H1 (cell line): Measurements from ENCODE around the gene ARHGAP12. TPM values are rescaled to one million over a fixed set of nuclear protein-coding genes. Genes with fewer than 3 reads are reported as not detected.

ENCODE experiments used
- CTCF ChIA-PET: fragments of 300-600 bp; sonication (Branson Sonifier 250); formaldehyde crosslinking; loops from one replicate; lab custom pipeline; 2021; ENCODE audit not compliant: partially characterized antibody; lab: Charles Lee
- POLR2A ChIA-PET: fragments of 300-600 bp; sonication (Branson Sonifier 250); formaldehyde crosslinking; loops from one replicate; lab custom pipeline; 2021; ENCODE audit warnings: inconsistent platforms; ENCODE audit not compliant: partially characterized antibody; lab: Charles Lee
- DNase-seq, 2 experiments: peaks; one replicate each; pipeline versions ENCODE4 v3.0.0 to v3.0.0-alpha.2; 2010 to 2022; ENCODE audit warnings: low spot score in 2 of 2, low read depth in 1 of 2, mixed read lengths in 1 of 2
- FAIRE-seq: peaks from 2 replicates; lab custom pipeline; 2011; peaks lifted over from hg19 to GRCh38; lab: Jason Lieb, UNC
- H2AFZ ChIP-seq: 2 replicates; pipeline ENCODE4 v1.8.1; 2012; ENCODE audit warnings: low read length, inconsistent platforms
- H2AK5ac ChIP-seq: 2 replicates; pipeline ENCODE4 v1.6.1; 2013; ENCODE audit warnings: low read depth, low read length
- H2BK120ac ChIP-seq: replicated peaks from 2 replicates; pipeline ENCODE3; 2013; ENCODE audit warnings: low read depth, low read length, inconsistent platforms
- H2BK12ac ChIP-seq: 2 replicates; pipeline ENCODE4 v1.6.1; 2013; ENCODE audit warnings: low read depth, low read length
- H2BK15ac ChIP-seq: 2 replicates; pipeline ENCODE4 v1.6.1; 2013; ENCODE audit warnings: low read length
- H2BK20ac ChIP-seq: 2 replicates; pipeline ENCODE4 v1.6.1; 2013; ENCODE audit warnings: low read length
- H2BK5ac ChIP-seq: 2 replicates; pipeline ENCODE4 v1.6.1; 2013; ENCODE audit warnings: low read depth, low read length
- H3K14ac ChIP-seq: 2 replicates; pipeline ENCODE4 v1.6.1; 2013; ENCODE audit warnings: inconsistent platforms; ENCODE audit not compliant: insufficient read length
- H3K18ac ChIP-seq: 2 replicates; pipeline ENCODE4 v1.6.1; 2013; ENCODE audit warnings: low read length; ENCODE audit errors: extremely low read depth
- H3K23ac ChIP-seq: 2 replicates; pipeline ENCODE4 v1.6.1; 2013; ENCODE audit warnings: inconsistent platforms; ENCODE audit not compliant: insufficient read length
- H3K23me2 ChIP-seq: 2 replicates; pipeline ENCODE4 v1.6.1; 2013; ENCODE audit warnings: low read depth, low read length
- H3K27ac ChIP-seq: 2 replicates; pipeline ENCODE4 v1.6.1; 2011; ENCODE audit warnings: low read depth, low read length, inconsistent platforms
- H3K27me3 ChIP-seq, 4 experiments: replicated peaks in 1 of 4; 1 replicate in 1 of 4; 2 replicates in 3 of 4; pipeline versions ENCODE4 v1.6.1 to v1.8.1; 2011 to 2013; ENCODE audit warnings: low read length in 3 of 4, mild to moderate bottlenecking in 3 of 4, inconsistent platforms in 2 of 4, mixed read lengths in 2 of 4, moderate library complexity in 1 of 4; ENCODE audit not compliant: control insufficient read depth in 3 of 4, insufficient read depth in 3 of 4; ENCODE audit errors: extremely low read depth in 1 of 4
- H3K36me3 ChIP-seq, 4 experiments: 2 replicates each; pipeline versions ENCODE4 v1.6.1 to v1.8.1; 2011 to 2013; ENCODE audit warnings: mild to moderate bottlenecking in 4 of 4, low read length in 3 of 4, moderate library complexity in 2 of 4, control low read depth in 1 of 4, inconsistent platforms in 1 of 4; ENCODE audit not compliant: insufficient read depth in 4 of 4, control insufficient read depth in 2 of 4
- H3K4ac ChIP-seq: replicated peaks from 2 replicates; pipeline ENCODE3; 2013; ENCODE audit warnings: low read length, low read depth, mixed read lengths, inconsistent platforms; ENCODE audit not compliant: insufficient read length
- H3K4me1 ChIP-seq, 4 experiments: replicated peaks in 1 of 4; 1 replicate in 1 of 4; 2 replicates in 3 of 4; pipeline versions ENCODE4 v1.6.1 to v1.8.1; 2011 to 2013; ENCODE audit warnings: low read length in 3 of 4, inconsistent platforms in 2 of 4, mixed read lengths in 1 of 4; ENCODE audit not compliant: insufficient read depth in 4 of 4, control insufficient read depth in 3 of 4
- H3K4me2 ChIP-seq, 2 experiments: 2 replicates each; pipeline versions ENCODE4 v1.6.1 to v1.8.1; 2011 to 2013; ENCODE audit warnings: low read depth in 2 of 2, low read length in 2 of 2, control low read depth in 1 of 2, inconsistent platforms in 1 of 2, mild to moderate bottlenecking in 1 of 2; ENCODE audit not compliant: insufficient read depth in 1 of 2
- H3K4me3 ChIP-seq, 4 experiments: fragments of 200-600, 300-600 bp in 1 of 4; sonication (generic), shearing (Covaris generic), sonication (Bioruptor Twin) in 1 of 4; 2 replicates each; pipeline versions ENCODE4 v1.5.1 to v1.8.1; 2011 to 2016; ENCODE audit warnings: low read length in 4 of 4, low read depth in 3 of 4, control low read depth in 2 of 4, inconsistent platforms in 2 of 4, mild to moderate bottlenecking in 2 of 4, mixed read lengths in 1 of 4, moderate library complexity in 1 of 4; ENCODE audit not compliant: insufficient read depth in 2 of 4; ENCODE audit errors: extremely low read depth in 1 of 4
- H3K56ac ChIP-seq: replicated peaks from 2 replicates; pipeline ENCODE3; 2013; ENCODE audit warnings: low read depth, mild to moderate bottlenecking, mixed read lengths, low read length, inconsistent platforms; ENCODE audit not compliant: insufficient read length
- H3K79me1 ChIP-seq: 2 replicates; pipeline ENCODE4 v1.6.1; 2013; ENCODE audit warnings: low read depth, low read length, control low read depth
- H3K79me2 ChIP-seq, 2 experiments: 2 replicates each; pipeline versions ENCODE4 v1.6.1 to v1.8.1; 2012 to 2013; ENCODE audit warnings: low read length in 2 of 2, mild to moderate bottlenecking in 2 of 2, inconsistent platforms in 1 of 2; ENCODE audit not compliant: insufficient read depth in 2 of 2, control insufficient read depth in 1 of 2
- H3K9ac ChIP-seq, 4 experiments: replicated peaks in 1 of 4; 1 replicate in 1 of 4; 2 replicates in 3 of 4; pipeline versions ENCODE4 v1.6.1 to v1.8.1; 2011 to 2013; ENCODE audit warnings: low read depth in 3 of 4, low read length in 3 of 4, control low read depth in 2 of 4, mild to moderate bottlenecking in 2 of 4, moderate library complexity in 2 of 4, inconsistent platforms in 1 of 4; ENCODE audit errors: extremely low read depth in 1 of 4
- H3K9me3 ChIP-seq, 2 experiments: 2 replicates each; pipeline versions ENCODE4 v1.6.1 to v1.8.1; 2012 to 2013; ENCODE audit warnings: mild to moderate bottlenecking in 2 of 2, moderate library complexity in 2 of 2, control low read depth in 1 of 2, inconsistent platforms in 1 of 2, low read depth in 1 of 2, low read length in 1 of 2, mixed read lengths in 1 of 2; ENCODE audit not compliant: insufficient read depth in 2 of 2
- H4K20me1 ChIP-seq, 2 experiments: replicated peaks in 1 of 2; 2 replicates each; pipeline versions ENCODE3 to v1.8.1; 2011 to 2013; ENCODE audit warnings: inconsistent platforms in 2 of 2, low read length in 2 of 2, mild to moderate bottlenecking in 1 of 2; ENCODE audit not compliant: insufficient read depth in 2 of 2, control insufficient read depth in 1 of 2
- H4K5ac ChIP-seq: 2 replicates; pipeline ENCODE4 v1.6.1; 2013; ENCODE audit warnings: low read length, low read depth, mixed read lengths, inconsistent platforms; ENCODE audit not compliant: insufficient read length
- H4K8ac ChIP-seq: 2 replicates; pipeline ENCODE4 v1.8.0; 2013; ENCODE audit warnings: mild to moderate bottlenecking, moderate library complexity, low read length, inconsistent platforms; ENCODE audit not compliant: insufficient read depth; ENCODE audit errors: extremely low read depth
- H4K91ac ChIP-seq: replicated peaks from 2 replicates; pipeline ENCODE3; 2013; ENCODE audit warnings: low read length, mixed read lengths, inconsistent platforms; ENCODE audit not compliant: insufficient read length
- BCL11A ChIP-seq, 2 experiments: IDR thresholded peaks; one replicate each; pipeline ENCODE4 v1.6.1; 2011; ENCODE audit warnings: low read depth in 2 of 2, low read length in 2 of 2, mild to moderate bottlenecking in 2 of 2
- CHD2 ChIP-seq: IDR thresholded peaks from 2 replicates; pipeline ENCODE4 v1.6.1; 2012; ENCODE audit warnings: low read length, improper control_type of control experiment
- CREB1 ChIP-seq: IDR thresholded peaks from 2 replicates; pipeline ENCODE4 v1.6.1; 2012; ENCODE audit warnings: inconsistent platforms
- EZH2 ChIP-seq: fragments of 200-600 bp; sonication (generic); IDR thresholded peaks from 2 replicates; pipeline ENCODE4 v1.7.1; 2012; ENCODE audit warnings: low read depth, mild to moderate bottlenecking, moderate library complexity, low read length, inconsistent platforms; ENCODE audit not compliant: severe bottlenecking
- GTF2F1 ChIP-seq: IDR thresholded peaks from 2 replicates; pipeline ENCODE4 v1.6.1; 2012; ENCODE audit warnings: low read depth, low read length, improper control_type of control experiment, borderline replicate concordance
- MAFK ChIP-seq: IDR thresholded peaks from 2 replicates; pipeline ENCODE4 v1.6.1; 2012; ENCODE audit warnings: low read depth, mild to moderate bottlenecking, improper control_type of control experiment, low read length
- RAD21 ChIP-seq, 2 experiments: IDR thresholded peaks in 1 of 2; conservative IDR thresholded peaks in 1 of 2; 2 replicates each; pipeline ENCODE4 v1.6.1; 2011; ENCODE audit warnings: low read depth in 2 of 2, low read length in 2 of 2, improper control_type of control experiment in 1 of 2, inconsistent platforms in 1 of 2, mild to moderate bottlenecking in 1 of 2, moderate library complexity in 1 of 2
- SRF ChIP-seq: IDR thresholded peaks from 2 replicates; pipeline ENCODE4 v1.6.1; 2011; ENCODE audit warnings: mild to moderate bottlenecking, low read depth, low read length, moderate library complexity
- TCF12 ChIP-seq: IDR thresholded peaks from 2 replicates; pipeline ENCODE4 v1.6.1; 2011; ENCODE audit warnings: low read depth, mild to moderate bottlenecking, low read length
- ZNF274 ChIP-seq: IDR thresholded peaks from 2 replicates; pipeline ENCODE4 v1.7.0; 2012; ENCODE audit warnings: low read length, borderline replicate concordance; ENCODE audit errors: extremely low read depth
- WGBS, 2 experiments: shearing (Covaris generic) in 1 of 2; methylation state at CpG; one replicate each; pipeline versions ENCODE4 v1.1.6 to v1.1.7; 2013 to 2015; ENCODE audit warnings: low lambda C conversion rate in 2 of 2, mixed read lengths in 2 of 2, inconsistent platforms in 1 of 2, low coverage in 1 of 2, missing lambda C conversion rate in 1 of 2; ENCODE audit not compliant: insufficient replicate concordance in 2 of 2, insufficient coverage in 1 of 2, insufficient read length in 1 of 2; ENCODE audit errors: extremely low coverage in 1 of 2, missing lambda C conversion rate in 1 of 2; 5-methylcytosine and 5-hydroxymethylcytosine counted together
- polyA plus RNA-seq, 7 experiments: library from polyadenylated mRNA; depleted of rRNA in 3 of 7; stranded (reverse) in 5 of 7; unstranded in 2 of 7; fragments of >200 nt in 5 of 7; fragments of 200-250 nt in 2 of 7; gene quantifications; 1 replicate in 5 of 7; 2 replicates in 1 of 7; 4 replicates in 1 of 7; pipeline versions ENCODE4 v1.2.1 to v1.2.3, GENCODE V29; 2011 to 2013; ENCODE audit warnings: missing spikeins in 2 of 7, mixed read lengths in 2 of 7
- total RNA-seq: library from RNA; stranded (reverse); fragmentation: NEBNext Ultra II Directional; extraction: Animal tissue kit (Norgen Biotek cat#: 25700); gene quantifications from 2 replicates; pipeline ENCODE4 v1.2.1, GENCODE V29; 2021

ARHGAP12 gene
- total and polyA plus RNA-seq, 2 of the 8 experiments (the other 6 are each of a cell fraction or from before 2014, with no cell fraction given), result 10.1 to 39.0 TPM

GRCh38 chr10:31977440-31978155 is 49.0 kb upstream of the ARHGAP12 start:
- no peaks in the 10 kb centered on the region for H3K27me3 ChIP-seq
- no peaks in the 10 kb centered on the region for H3K79me2 ChIP-seq
- H2AK5ac ChIP-seq, result no peak overlapping the region
- H4K20me1 ChIP-seq, result no peaks in the 10 kb centered on the region
- H3K23ac ChIP-seq, result no peak overlapping the region
- no peak overlapping the region for H3K4ac ChIP-seq
- no peak overlapping the region for H3K14ac ChIP-seq
- no peak overlapping the region for H2AFZ ChIP-seq
- H3K27ac ChIP-seq, result no peak overlapping the region
- peaks cover 6% of the 10 kb centered on the region in 2 experiments; a peak in 3 of 4 replicates for H3K9me3 ChIP-seq
- no peak overlapping the region for H2BK12ac ChIP-seq
- no peak overlapping the region for H2BK15ac ChIP-seq
- ChIA-PET CTCF (interaction anchor here (0.7 to 1.1 kb wide), 5 partner anchors 12 to 34 kb away, joined by 3 read pairs; no protein-coding TSS in a partner anchor), POLR2A (interaction anchor here (0.6 kb wide), 1 partner anchor 202 kb away, joined by 5 read pairs; no protein-coding TSS in a partner anchor)
- no peak overlapping the region for H3K4me2 ChIP-seq
- H4K5ac ChIP-seq, result no peak overlapping the region
- no peaks in the 10 kb centered on the region for H3K79me1 ChIP-seq
- H2BK120ac ChIP-seq, result no peak overlapping the region
- H3K18ac ChIP-seq, result no peak overlapping the region
- FAIRE-seq, result no peak
- 79% methylated on average over 5 of the region's 5 CpGs; no CpG with 5 or more reads in 1 of the 2 experiments for WGBS, 2 experiments
- no peaks in the 10 kb centered on the region for H3K23me2 ChIP-seq
- H3K4me1 ChIP-seq, result peaks cover 0 to 4% (median 0%) of the 10 kb centered on the region in 4 experiments; a peak in 1 of 7 replicates
- H3K56ac ChIP-seq, result no peak overlapping the region
- H3K36me3 ChIP-seq, result no peaks in the 10 kb centered on the region
- H4K91ac ChIP-seq, result no peak overlapping the region
- H2BK20ac ChIP-seq, result no peak overlapping the region
- DNase-seq, result no peak
- TF ChIP-seq BCL11A (IDR thresholded peaks at IDR 0.05; ENCODE audit: low read depth in 2 of 2, low read length in 2 of 2), result no peak
- no peak for TF ChIP-seq CHD2
- no peak for TF ChIP-seq CREB1
- no peak for TF ChIP-seq MAFK
- no peak for TF ChIP-seq ZNF274
- TF ChIP-seq RAD21 (IDR thresholded peaks at IDR 0.05 in 1 of 2, conservative IDR thresholded peaks at IDR 0.05 in 1 of 2; ENCODE audit: low read depth in 2 of 2, low read length in 2 of 2), result no peak
- no peak for TF ChIP-seq GTF2F1
- no peak for TF ChIP-seq SRF
- no peak for TF ChIP-seq EZH2
- TF ChIP-seq TCF12, result no peak
- no peak overlapping the region for H3K9ac ChIP-seq
- no peak overlapping the region for H3K4me3 ChIP-seq
- no peak overlapping the region for H4K8ac ChIP-seq
- H2BK5ac ChIP-seq, result no peak overlapping the region
